HCT116 (cell line): ENCODE results near the gene SIRT7. TPM values are rescaled to one million over a fixed set of nuclear protein-coding genes. Genes with fewer than 3 reads are reported as not detected.
A peak's percentile ranks its signal among the peaks of the same experiment; 100 is the strongest.

Source experiments
- ATAC-seq: fragments of 200-7000 bp; cut with Tn5 transposase; 2 replicates; pipeline ENCODE4 v1.9.1; 2020; ENCODE audit warnings: mild to moderate bottlenecking, moderate library complexity
- BruUV-seq: library from RNA; stranded (reverse); fragments of 400-500 nt; replicated peaks from 2 replicates; lab custom pipeline; 2021; lab: Mats Ljungman, UMichigan
- CTCF ChIA-PET: fragments of 300-600 bp; sonication (Branson Sonifier 250); formaldehyde crosslinking; loops from one replicate; lab custom pipeline; 2021; ENCODE audit warnings: antibody characterized with exemption; lab: Charles Lee
- POLR2A ChIA-PET: fragments of 300-600, 350-600 bp; sonication (Branson Sonifier 250); formaldehyde crosslinking; loops from one replicate; lab custom pipeline; 2021; ENCODE audit warnings: antibody characterized with exemption; lab: Charles Lee
- RAD21 ChIA-PET, 2 experiments: fragments of 300-600 bp; sonication (Branson Sonifier 250); formaldehyde crosslinking; loops; one replicate each; lab custom pipeline; 2023; ENCODE audit warnings: low total read pairs in 2 of 2; ENCODE audit not compliant: uncharacterized antibody in 2 of 2, unreplicated experiment in 2 of 2, low non-redundant PET in 1 of 2; lab: Charles Lee
- DNase-seq: peaks from one replicate; pipeline ENCODE4 v3.0.0-alpha.2; 2010; ENCODE audit warnings: low read depth, low spot score
- H2AFZ ChIP-seq: fragments of 200-600 bp; shearing (Covaris generic), sonication (generic); 2 replicates; pipeline ENCODE4 v1.6.1; 2017; ENCODE audit warnings: low read depth, mixed run types, mixed read lengths, antibody characterized with exemption, low read length; ENCODE audit not compliant: poor library complexity, severe bottlenecking
- H3K27ac ChIP-seq: 2 replicates; pipeline ENCODE4 v1.5.1; 2012; ENCODE audit warnings: low read depth, low read length
- H3K27me3 ChIP-seq: fragments of 200-600 bp; sonication (generic); 2 replicates; pipeline ENCODE4 v1.6.1; 2016; ENCODE audit warnings: mixed run types, low read length, mixed read lengths; ENCODE audit not compliant: insufficient read depth
- H3K36me3 ChIP-seq, 2 experiments: fragments of 200-500 bp in 1 of 2; fragments of 200-600 bp in 1 of 2; sonication (Bioruptor generic) in 1 of 2; sonication (generic) in 1 of 2; 2 replicates each; pipeline versions ENCODE4 v1.5.1 to v1.6.1; 2014 to 2016; ENCODE audit warnings: low read length in 2 of 2, inconsistent platforms in 1 of 2, mixed read lengths in 1 of 2, mixed run types in 1 of 2; ENCODE audit not compliant: insufficient read depth in 2 of 2, control insufficient read depth in 1 of 2
- H3K4me1 ChIP-seq, 2 experiments: fragments of 200-600 bp in 1 of 2; sonication (generic) in 1 of 2; 2 replicates each; pipeline versions ENCODE4 v1.5.1 to v1.6.1; 2012 to 2017; ENCODE audit warnings: low read length in 2 of 2, inconsistent platforms in 1 of 2, mild to moderate bottlenecking in 1 of 2, mixed read lengths in 1 of 2, mixed run types in 1 of 2, moderate library complexity in 1 of 2; ENCODE audit not compliant: insufficient read depth in 2 of 2, control insufficient read depth in 1 of 2
- H3K4me2 ChIP-seq: fragments of 200-600 bp; sonication (generic); 2 replicates; pipeline ENCODE4 v1.6.1; 2017; ENCODE audit warnings: mixed run types, low read length, mixed read lengths
- H3K4me3 ChIP-seq, 2 experiments: fragments of 200-600 bp in 1 of 2; sonication (generic) in 1 of 2; replicated peaks in 1 of 2; 2 replicates each; pipeline ENCODE4 v1.5.1; 2011 to 2016; ENCODE audit warnings: low read length in 2 of 2, control low read depth in 1 of 2, low read depth in 1 of 2, mild to moderate bottlenecking in 1 of 2, mixed read lengths in 1 of 2, mixed run types in 1 of 2
- H3K79me2 ChIP-seq: fragments of 200-600 bp; sonication (generic); 2 replicates; pipeline ENCODE4 v1.6.1; 2017; ENCODE audit warnings: mild to moderate bottlenecking, mixed run types, low read length, moderate library complexity, mixed read lengths; ENCODE audit not compliant: insufficient read depth
- H3K9ac ChIP-seq: fragments of 200-600 bp; sonication (generic); 2 replicates; pipeline ENCODE4 v1.6.1; 2016; ENCODE audit warnings: low read length, mixed read lengths
- H3K9me2 ChIP-seq: fragments of 200-600 bp; sonication (generic), shearing (Covaris generic); 2 replicates; pipeline ENCODE4 v1.6.1; 2017; ENCODE audit warnings: mixed run types, mild to moderate bottlenecking, moderate library complexity; ENCODE audit not compliant: insufficient read depth
- H3K9me3 ChIP-seq, 2 experiments: fragments of 200-500 bp in 1 of 2; fragments of 200-600 bp in 1 of 2; sonication (Bioruptor generic) in 1 of 2; sonication (generic) in 1 of 2; 2 replicates each; pipeline ENCODE4 v1.6.1; 2014 to 2017; ENCODE audit warnings: low read length in 2 of 2, mixed read lengths in 2 of 2, inconsistent platforms in 1 of 2, low read depth in 1 of 2, mild to moderate bottlenecking in 1 of 2, mixed run types in 1 of 2, moderate library complexity in 1 of 2; ENCODE audit not compliant: control insufficient read depth in 1 of 2, insufficient read depth in 1 of 2
- H4K20me1 ChIP-seq: fragments of 200-600 bp; sonication (generic), shearing (Covaris generic); 2 replicates; pipeline ENCODE4 v1.6.1; 2017; ENCODE audit warnings: mixed run types, mild to moderate bottlenecking, moderate library complexity; ENCODE audit not compliant: insufficient read depth
- CEBPB ChIP-seq: IDR thresholded peaks from 2 replicates; pipeline ENCODE4 v1.6.1; 2012; ENCODE audit warnings: low read depth
- EGR1 ChIP-seq: IDR thresholded peaks from 2 replicates; pipeline ENCODE4 v1.6.1; 2012; ENCODE audit warnings: low read depth
- ELF1 ChIP-seq: IDR thresholded peaks from 2 replicates; pipeline ENCODE4 v1.6.1; 2012; ENCODE audit warnings: low read depth, borderline replicate concordance
- EZH2 ChIP-seq: fragments of 200-600 bp; sonication (generic); IDR thresholded peaks from 2 replicates; pipeline ENCODE4 v1.6.1; 2017; ENCODE audit warnings: antibody characterized with exemption, mixed run types
- MAX ChIP-seq: IDR thresholded peaks from 2 replicates; pipeline ENCODE4 v1.6.1; 2012
- RAD21 ChIP-seq: IDR thresholded peaks from 2 replicates; pipeline ENCODE4 v1.6.1; 2012; ENCODE audit warnings: low read depth, mild to moderate bottlenecking
- SIN3A ChIP-seq: IDR thresholded peaks from 2 replicates; pipeline ENCODE4 v1.6.1; 2012; ENCODE audit warnings: low read depth
- SRF ChIP-seq: IDR thresholded peaks from 2 replicates; pipeline ENCODE4 v1.6.1; 2012; ENCODE audit warnings: low read depth
- TCF7L2 ChIP-seq: IDR thresholded peaks from 2 replicates; pipeline ENCODE4 v1.7.0; 2011; ENCODE audit warnings: borderline replicate concordance, inconsistent platforms; ENCODE audit not compliant: insufficient read depth, insufficient read length; ENCODE audit errors: extremely low read depth
- ZNF274 ChIP-seq: fragments of 200-500 bp; sonication (Bioruptor generic); IDR thresholded peaks from 2 replicates; pipeline ENCODE4 v1.6.1; 2014; ENCODE audit warnings: mild to moderate bottlenecking, low read depth, low read length, inconsistent platforms
- intact Hi-C: fragments of 100-400 bp; cut with micrococcal nuclease; formaldehyde crosslinking; loops from 2 replicates; pipeline ENCODE4 v1.10.0; 2022
- total RNA-seq: library from RNA; stranded (reverse); gene quantifications from one replicate; pipeline ENCODE4 v1.2.1, GENCODE V29; 2021; ENCODE audit not compliant: unreplicated experiment
- TF ChIP-seq, protein P1 (sequence below): IDR thresholded peaks from 2 replicates; pipeline ENCODE4 v1.6.1; 2012; ENCODE audit warnings: low read depth

SIRT7 gene
- total RNA-seq, 1 experiment from 2014 or later = 62.6 TPM

DNA sequence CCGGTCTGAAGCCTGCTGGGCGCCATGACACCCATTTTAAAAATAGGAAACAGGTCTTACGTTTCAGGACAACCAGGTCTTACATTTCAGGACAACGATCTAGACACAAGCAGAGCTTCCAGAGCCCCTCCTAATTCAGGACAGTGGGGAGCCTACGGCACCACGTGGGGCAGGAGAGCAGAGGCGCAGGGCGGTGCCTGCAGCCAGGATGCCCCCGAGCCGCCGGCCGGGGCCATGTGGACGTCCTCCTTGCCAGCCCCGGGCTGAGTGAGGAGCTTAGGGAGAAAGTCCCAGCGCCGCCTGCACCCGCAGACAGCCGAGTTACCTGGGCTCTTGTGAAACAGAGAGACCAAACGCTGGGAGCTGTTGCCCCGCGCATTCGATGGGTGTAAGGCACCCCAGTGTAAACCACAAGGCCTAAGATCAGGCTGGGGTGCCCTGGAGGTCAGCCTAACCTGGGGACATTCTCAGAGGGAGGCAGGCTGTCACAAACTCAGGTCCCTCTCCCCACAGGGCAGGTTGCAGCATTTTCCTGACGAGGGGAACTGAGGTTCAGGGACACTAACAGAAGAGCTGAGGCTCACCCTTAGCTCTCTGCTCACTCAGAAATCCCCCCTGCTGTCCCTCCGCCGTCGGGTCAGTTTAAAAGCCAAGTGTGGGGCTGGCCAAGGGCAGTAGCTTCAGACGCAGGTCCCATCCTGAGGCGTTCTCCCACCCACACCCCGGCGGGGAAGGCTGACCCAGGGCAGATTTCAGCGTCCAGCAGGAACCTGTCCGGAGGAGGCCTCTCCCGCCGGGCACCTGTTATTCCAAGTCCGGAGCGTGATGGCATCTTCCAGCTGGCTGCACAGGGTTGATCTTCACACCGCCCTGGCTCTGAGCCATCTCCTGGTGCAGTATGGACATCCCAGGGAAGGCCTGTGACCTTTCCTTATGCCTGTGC lies 44.8 kb upstream of the SIRT7 start:
- no peak for ATAC-seq

GRCh38 chr17:81961521-81962498 lies 43.8 kb upstream of the SIRT7 start:
- no peaks in the 10 kb centered on the region for H3K9me3 ChIP-seq
- no TSS peak for BruUV-seq
- H3K9ac ChIP-seq = no peak overlapping the region
- no peaks in the 10 kb centered on the region for H3K9me2 ChIP-seq
- H3K4me3 ChIP-seq = no peak overlapping the region
- intact Hi-C loops = no loop called here
- H2AFZ ChIP-seq = no peak overlapping the region
- no peaks in the 10 kb centered on the region for H3K79me2 ChIP-seq
- H3K36me3 ChIP-seq = no peaks in the 10 kb centered on the region
- no peak overlapping the region for H3K4me2 ChIP-seq
- POLR2A ChIA-PET = no interaction called here
- H3K27ac ChIP-seq = peak overlapping the region; percentile 26; the same call in 1 of the 2 replicates
- DNase-seq (no peak), ATAC-seq (no peak; the same call in 1 of the 2 replicates)
- RAD21 ChIA-PET = interaction anchor here in 1 of 2 experiments (2.4 kb wide), 1 partner anchor 60 kb away, joined by 50 read pairs; the partner anchor contains the start of genes CENPX and LRRC45
- CTCF ChIA-PET = interaction anchor here (1.4 to 3.1 kb wide), 5 partner anchors 17 to 61 kb away, joined by 3 to 151 read pairs (median 7); partner anchors contain the start of genes CENPX and LRRC45
- no peaks in the 10 kb centered on the region for H4K20me1 ChIP-seq
- no peaks in the 10 kb centered on the region for H3K27me3 ChIP-seq
- H3K4me1 ChIP-seq = peaks cover 11 to 20% of the 10 kb centered on the region in 2 experiments
- TF ChIP-seq RAD21 (no peak), ELF1 (no peak), TCF7L2 (no peak), SRF (no peak), EGR1 (no peak), CEBPB (no peak), EZH2 (no peak), MAX (no peak), SIN3A (no peak), ZNF274 (no peak)
- TF ChIP-seq, protein P1, sequence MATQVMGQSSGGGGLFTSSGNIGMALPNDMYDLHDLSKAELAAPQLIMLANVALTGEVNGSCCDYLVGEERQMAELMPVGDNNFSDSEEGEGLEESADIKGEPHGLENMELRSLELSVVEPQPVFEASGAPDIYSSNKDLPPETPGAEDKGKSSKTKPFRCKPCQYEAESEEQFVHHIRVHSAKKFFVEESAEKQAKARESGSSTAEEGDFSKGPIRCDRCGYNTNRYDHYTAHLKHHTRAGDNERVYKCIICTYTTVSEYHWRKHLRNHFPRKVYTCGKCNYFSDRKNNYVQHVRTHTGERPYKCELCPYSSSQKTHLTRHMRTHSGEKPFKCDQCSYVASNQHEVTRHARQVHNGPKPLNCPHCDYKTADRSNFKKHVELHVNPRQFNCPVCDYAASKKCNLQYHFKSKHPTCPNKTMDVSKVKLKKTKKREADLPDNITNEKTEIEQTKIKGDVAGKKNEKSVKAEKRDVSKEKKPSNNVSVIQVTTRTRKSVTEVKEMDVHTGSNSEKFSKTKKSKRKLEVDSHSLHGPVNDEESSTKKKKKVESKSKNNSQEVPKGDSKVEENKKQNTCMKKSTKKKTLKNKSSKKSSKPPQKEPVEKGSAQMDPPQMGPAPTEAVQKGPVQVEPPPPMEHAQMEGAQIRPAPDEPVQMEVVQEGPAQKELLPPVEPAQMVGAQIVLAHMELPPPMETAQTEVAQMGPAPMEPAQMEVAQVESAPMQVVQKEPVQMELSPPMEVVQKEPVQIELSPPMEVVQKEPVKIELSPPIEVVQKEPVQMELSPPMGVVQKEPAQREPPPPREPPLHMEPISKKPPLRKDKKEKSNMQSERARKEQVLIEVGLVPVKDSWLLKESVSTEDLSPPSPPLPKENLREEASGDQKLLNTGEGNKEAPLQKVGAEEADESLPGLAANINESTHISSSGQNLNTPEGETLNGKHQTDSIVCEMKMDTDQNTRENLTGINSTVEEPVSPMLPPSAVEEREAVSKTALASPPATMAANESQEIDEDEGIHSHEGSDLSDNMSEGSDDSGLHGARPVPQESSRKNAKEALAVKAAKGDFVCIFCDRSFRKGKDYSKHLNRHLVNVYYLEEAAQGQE = no peak

More for the DNA sequence above, 44.8 kb upstream of the SIRT7 start:
- Histone ChIP-seq H3K4me2 (no peak overlapping the region), H3K79me2 (no peaks in the 10 kb centered on the region), H3K4me1 (peaks cover 19 to 29% of the 10 kb centered on the region in 2 experiments), H3K27me3 (no peaks in the 10 kb centered on the region), H3K4me3 (no peak overlapping the region), H3K9ac (no peak overlapping the region), H2AFZ (no peak overlapping the region), H3K9me2 (no peaks in the 10 kb centered on the region), H3K9me3 (no peaks in the 10 kb centered on the region), H3K27ac (no peak overlapping the region), H4K20me1 (no peaks in the 10 kb centered on the region), H3K36me3 (no peaks in the 10 kb centered on the region)
- ChIA-PET CTCF (interaction anchor here (1.4 to 1.6 kb wide), 3 partner anchors 57 to 60 kb away, joined by 3 to 7 read pairs (median 3); partner anchors contain the start of genes CENPX and LRRC45), RAD21 (no interaction called here), POLR2A (no interaction called here)
- BruUV-seq = no TSS peak
- DNase-seq = no peak
- no peak for TF ChIP-seq ELF1
- intact Hi-C loops = no loop called here
